Activated CD4-positive, alpha-beta T cell treated with anti-CD3 and anti-CD28 coated beads for 36 hours (primary cell): ENCODE data around the gene CERS2. TPM values are rescaled to one million over a fixed set of nuclear protein-coding genes. Genes with fewer than 3 reads are reported as not detected.
"Not testable (repeated sequence)": the region's sequence is repeated elsewhere in the genome, so short reads cannot be mapped to it uniquely, and the experiment has no call there.

Experiments
- ATAC-seq: fragments of 200-7000 bp; cut with Tn5 transposase; one replicate; pipeline ENCODE4 v1.10.0; 2021; ENCODE audit warnings: mild to moderate bottlenecking, moderate library complexity
- CTCF ChIA-PET: fragments of 350-600 bp; sonication (Branson Sonifier 250); formaldehyde crosslinking; loops from one replicate; lab custom pipeline; 2021; ENCODE audit warnings: antibody characterized with exemption; lab: Charles Lee
- POLR2A ChIA-PET: fragments of 350-600 bp; sonication (Branson Sonifier 250); formaldehyde crosslinking; loops from one replicate; lab custom pipeline; 2021; ENCODE audit warnings: antibody characterized with exemption, inconsistent platforms; lab: Charles Lee
- DNase-seq: peaks from one replicate; pipeline ENCODE4 v3.0.0-alpha.2; 2020
- H3K27ac Mint-ChIP-seq: one replicate; pipeline ENCODE4 v1.8.0; 2021; ENCODE audit warnings: mixed read lengths
- H3K27me3 Mint-ChIP-seq: one replicate; pipeline ENCODE4 v1.8.0; 2021; ENCODE audit warnings: mixed read lengths
- H3K36me3 Mint-ChIP-seq: one replicate; pipeline ENCODE4 v1.8.0; 2021; ENCODE audit warnings: low read depth, mixed read lengths
- H3K4me1 Mint-ChIP-seq: one replicate; pipeline ENCODE4 v1.8.0; 2021; ENCODE audit warnings: mixed read lengths
- H3K4me3 Mint-ChIP-seq: one replicate; pipeline ENCODE4 v1.8.0; 2021; ENCODE audit warnings: mild to moderate bottlenecking, moderate library complexity, mixed read lengths
- H3K9me3 Mint-ChIP-seq: one replicate; pipeline ENCODE4 v1.8.0; 2021; ENCODE audit warnings: low read depth, mixed read lengths
- intact Hi-C, 2 experiments: fragments of 100-400 bp; cut with DNase I in 1 of 2; cut with micrococcal nuclease in 1 of 2; formaldehyde crosslinking; loops; one replicate each; pipeline versions ENCODE4 v1.14.2 to v1.15.1; 2022 to 2024; cut with DNase I, micrococcal nuclease
- total RNA-seq, 2 experiments: library from RNA; stranded (reverse); gene quantifications; one replicate each; pipeline ENCODE4 v1.2.3, GENCODE V29; 2021

The CERS2 gene
- total RNA-seq, 2 experiments from 2014 or later = 134 to 151 TPM

DNA sequence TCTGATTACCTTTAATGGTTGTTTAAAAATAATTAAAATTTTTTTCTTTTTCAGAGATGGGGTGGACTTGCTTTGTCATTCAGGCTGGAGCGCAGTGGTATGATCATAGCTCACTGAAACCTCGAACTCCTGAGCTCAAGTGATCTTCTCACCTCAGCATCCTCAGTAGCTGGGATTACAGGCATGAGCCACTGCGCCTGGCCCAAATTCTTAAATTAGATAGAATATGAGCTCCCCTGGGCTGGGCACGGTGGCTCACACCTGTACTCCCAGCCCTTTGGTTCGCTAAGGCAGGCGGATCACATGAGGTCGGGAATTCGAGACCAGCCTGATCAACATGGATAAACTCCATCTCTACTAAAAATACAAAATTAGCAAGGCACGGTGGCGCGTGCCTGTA is 17.0 kb downstream of the CERS2 start:
- DNase-seq (no peak), ATAC-seq (peak; percentile 25)
- Mint-ChIP-seq H3K36me3 (peaks cover 51% of the 10 kb centered on the region), H3K9me3 (no peaks in the 10 kb centered on the region), H3K27me3 (no peaks in the 10 kb centered on the region), H3K4me3 (no peak overlapping the region), H3K4me1 (peaks cover 12% of the 10 kb centered on the region), H3K27ac (no peak overlapping the region)
- ChIA-PET CTCF (interaction anchor here (0.6 to 3.6 kb wide), 6 partner anchors 8 to 221 kb away, joined by 3 to 13 read pairs (median 4); partner anchors contain the start of genes MINDY1 and PRUNE1), POLR2A (interaction anchor here (0.6 to 1.6 kb wide), 2 partner anchors 9 to 16 kb away, joined by 3 to 4 read pairs; no protein-coding TSS in a partner anchor)
- intact Hi-C loops = no loop called here

DNA sequence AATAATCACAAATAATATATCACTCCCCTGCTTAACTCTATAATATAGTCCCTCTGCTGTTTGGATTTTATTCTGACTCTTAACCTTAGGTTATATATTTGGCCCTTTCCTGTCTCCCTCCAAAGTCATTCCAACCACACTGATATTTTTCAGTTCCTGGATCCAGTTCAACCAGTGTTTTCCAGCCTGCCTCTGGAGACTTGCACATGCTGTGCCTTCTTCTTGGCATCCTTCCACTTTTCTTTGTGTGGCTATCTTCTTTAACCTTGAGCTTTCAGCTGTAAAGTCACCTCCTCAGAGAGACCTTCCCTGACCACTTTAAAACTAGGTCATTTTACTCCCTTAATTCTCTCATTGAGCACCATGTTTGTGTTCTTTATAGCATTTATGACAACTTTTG is 19.4 kb downstream of the CERS2 start:
- Mint-ChIP-seq H3K27ac (no peak overlapping the region), H3K4me1 (peaks cover 6% of the 10 kb centered on the region), H3K36me3 (peaks cover 47% of the 10 kb centered on the region), H3K27me3 (no peaks in the 10 kb centered on the region), H3K4me3 (no peak overlapping the region), H3K9me3 (no peaks in the 10 kb centered on the region)
- intact Hi-C loops = no loop called here
- ATAC-seq (no peak), DNase-seq (no peak)
- ChIA-PET POLR2A (no interaction called here), CTCF (interaction anchor here (1.0 kb wide), 1 partner anchor 33 kb away, joined by 5 read pairs; no protein-coding TSS in a partner anchor)

- no peaks in the 10 kb centered on the region for H3K27me3 Mint-ChIP-seq
- ChIA-PET POLR2A (no interaction called here), CTCF (interaction anchor here (0.7 to 1.2 kb wide), 3 partner anchors 11 to 133 kb away, joined by 3 read pairs; no protein-coding TSS in a partner anchor)
- ATAC-seq (no peak), DNase-seq (no peak)
- no peak overlapping the region for H3K4me3 Mint-ChIP-seq
- H3K36me3 Mint-ChIP-seq = peaks cover 47% of the 10 kb centered on the region
- H3K4me1 Mint-ChIP-seq = peaks cover 6% of the 10 kb centered on the region
- H3K27ac Mint-ChIP-seq = no peak overlapping the region
- no peaks in the 10 kb centered on the region for H3K9me3 Mint-ChIP-seq
- intact Hi-C loops = no loop called here
Measured at GRCh38 chr1:150954708-150955107, 19.9 kb downstream of the CERS2 start.

DNA sequence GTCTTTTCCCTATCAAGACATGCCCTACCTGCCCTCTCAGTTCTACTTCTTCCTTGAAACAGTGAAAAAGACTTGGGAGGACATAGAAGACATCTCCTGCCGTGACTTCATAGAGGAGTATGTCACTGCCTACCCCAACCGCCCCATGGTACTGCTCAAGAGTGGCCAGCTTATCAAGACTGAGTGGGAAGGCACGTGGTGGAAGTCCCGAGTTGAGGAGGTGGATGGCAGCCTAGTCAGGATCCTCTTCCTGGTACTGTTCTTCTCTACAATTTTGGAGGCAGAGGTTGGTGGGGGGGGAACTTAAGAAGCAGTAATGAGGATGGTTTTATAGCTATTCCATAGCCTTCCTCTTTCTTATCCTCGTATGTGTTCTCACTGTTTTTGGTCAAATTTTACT is 29.8 kb downstream of the CERS2 start:
- POLR2A ChIA-PET = no interaction called here
- peaks cover 44% of the 10 kb centered on the region for H3K36me3 Mint-ChIP-seq

GRCh38 chr1:150931773-150932172 is 42.9 kb downstream of the CERS2 start:
- DNase-seq (no peak), ATAC-seq (no peak)
- no peak overlapping the region for H3K4me3 Mint-ChIP-seq
- peaks cover 5% of the 10 kb centered on the region for H3K9me3 Mint-ChIP-seq
- no peak overlapping the region for H3K27ac Mint-ChIP-seq
- CTCF ChIA-PET = interaction anchor here (0.6 kb wide), 1 partner anchor 64 kb away, joined by 4 read pairs; no protein-coding TSS in a partner anchor
- no peaks in the 10 kb centered on the region for H3K27me3 Mint-ChIP-seq
- intact Hi-C loops = no loop called here
- peaks cover 66% of the 10 kb centered on the region for H3K36me3 Mint-ChIP-seq
- peaks cover 17% of the 10 kb centered on the region for H3K4me1 Mint-ChIP-seq
- POLR2A ChIA-PET = no interaction called here

More for the DNA sequence above, 29.8 kb downstream of the CERS2 start:
- DNase-seq (no peak), ATAC-seq (no peak)
- CTCF ChIA-PET = no interaction called here
- intact Hi-C loops = no loop called here
- Mint-ChIP-seq H3K4me3 (no peak overlapping the region), H3K9me3 (no peaks in the 10 kb centered on the region), H3K27ac (no peak overlapping the region), H3K4me1 (no peaks in the 10 kb centered on the region), H3K27me3 (no peaks in the 10 kb centered on the region)

DNA sequence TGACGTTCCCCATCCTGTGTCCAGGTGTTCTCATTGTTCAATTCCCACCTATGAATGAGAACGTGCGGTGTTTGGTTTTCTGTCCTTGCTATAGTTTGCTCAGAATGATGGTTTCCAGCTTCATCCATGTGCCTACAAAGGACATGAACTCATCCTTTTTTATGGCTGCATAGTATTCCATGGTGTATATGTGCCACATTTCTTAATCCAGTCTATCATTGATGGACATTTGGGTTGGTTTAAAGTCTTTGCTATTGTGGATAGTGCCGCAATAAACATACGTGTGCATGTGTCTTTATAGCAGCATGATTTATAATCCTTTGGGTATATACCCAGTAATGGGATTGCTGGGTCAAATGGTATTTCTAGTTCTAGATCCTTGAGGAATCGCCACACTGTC is 45.9 kb downstream of the CERS2 start:
- H3K4me3 Mint-ChIP-seq, H3K27ac Mint-ChIP-seq, H3K9me3 Mint-ChIP-seq, ATAC-seq, CTCF ChIA-PET, POLR2A ChIA-PET, DNase-seq, H3K27me3 Mint-ChIP-seq: not testable (repeated sequence)
- intact Hi-C loops = loop anchor here (2.0 to 5.0 kb wide), 5 partner anchors 20 to 606 kb away; partner anchors contain the start of genes ENSA (in 1 of the 2), GABPB2 (in 1 of the 2), MCL1 (in 1 of the 2) and PRPF3 (in 1 of the 2)
- Mint-ChIP-seq H3K36me3 (peaks cover 52% of the 10 kb centered on the region), H3K4me1 (peaks cover 16% of the 10 kb centered on the region)

DNA sequence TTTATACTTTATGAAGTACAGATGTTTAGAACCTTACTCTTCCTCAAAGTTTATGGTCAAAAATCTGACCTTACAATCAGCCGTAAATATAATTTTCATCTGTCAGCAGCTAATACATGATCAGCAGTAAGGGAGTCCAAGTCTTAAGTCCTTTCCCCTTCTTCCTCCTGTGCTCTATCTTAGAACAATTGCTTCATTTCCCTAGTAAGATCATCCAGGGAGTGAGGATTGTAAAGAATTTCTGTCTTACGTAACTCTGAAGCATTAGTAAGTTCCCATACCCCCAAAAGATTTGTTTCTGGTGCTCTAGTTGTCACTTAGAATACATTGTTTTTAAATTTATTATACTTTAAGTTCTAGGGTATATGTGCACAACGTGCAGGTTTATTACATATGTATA is 46.3 kb downstream of the CERS2 start:
- H3K4me1 Mint-ChIP-seq = peaks cover 16% of the 10 kb centered on the region
- peaks cover 50% of the 10 kb centered on the region for H3K36me3 Mint-ChIP-seq
- ChIA-PET CTCF (interaction anchor here (1.6 kb wide), 1 partner anchor 51 kb away, joined by 7 read pairs; no protein-coding TSS in a partner anchor), POLR2A (no interaction called here)
- no peak for ATAC-seq
- no peak for DNase-seq
- H3K4me3 Mint-ChIP-seq = no peak overlapping the region
- no peaks in the 10 kb centered on the region for H3K27me3 Mint-ChIP-seq
- peaks cover 5% of the 10 kb centered on the region for H3K9me3 Mint-ChIP-seq
- intact Hi-C loops = loop anchor here (2.0 to 5.0 kb wide), 5 partner anchors 19 to 606 kb away; partner anchors contain the start of genes ENSA (in 1 of the 2), GABPB2 (in 1 of the 2), MCL1 (in 1 of the 2) and PRPF3 (in 1 of the 2)
- no peak overlapping the region for H3K27ac Mint-ChIP-seq

DNA sequence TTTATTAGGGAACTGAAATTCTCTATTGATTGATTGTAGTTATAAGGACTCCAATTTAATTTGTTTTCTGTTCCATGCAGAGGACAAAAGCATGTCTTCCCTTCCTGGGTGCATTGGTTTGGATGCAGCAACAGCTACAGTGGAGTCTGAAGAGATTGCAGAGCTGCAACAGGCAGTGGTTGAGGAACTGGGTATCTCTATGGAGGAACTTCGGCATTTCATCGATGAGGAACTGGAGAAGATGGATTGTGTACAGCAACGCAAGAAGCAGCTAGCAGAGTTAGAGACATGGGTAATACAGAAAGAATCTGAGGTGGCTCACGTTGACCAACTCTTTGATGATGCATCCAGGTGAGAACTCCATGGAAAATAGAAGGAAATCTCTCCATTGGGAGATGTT is 47.0 kb downstream of the CERS2 start:
- ATAC-seq (no peak), DNase-seq (no peak)
- ChIA-PET POLR2A (no interaction called here), CTCF (interaction anchor here (0.7 to 1.6 kb wide), 3 partner anchors 12 to 52 kb away, joined by 3 to 7 read pairs (median 3); no protein-coding TSS in a partner anchor)
- peak overlapping the region; percentile 89 for H3K4me3 Mint-ChIP-seq
- H3K27me3 Mint-ChIP-seq = no peaks in the 10 kb centered on the region
- intact Hi-C loops = loop anchor here (2.0 to 5.0 kb wide), 7 partner anchors 19 to 605 kb away; partner anchors contain the start of genes CDC42SE1 (in 1 of the 2), ENSA (in 1 of the 2), GABPB2 (in 1 of the 2) and MCL1 (in 1 of the 2)
- H3K27ac Mint-ChIP-seq = no peak overlapping the region
- H3K4me1 Mint-ChIP-seq = peaks cover 21% of the 10 kb centered on the region
- H3K9me3 Mint-ChIP-seq = peaks cover 5% of the 10 kb centered on the region
- peaks cover 48% of the 10 kb centered on the region for H3K36me3 Mint-ChIP-seq

- Mint-ChIP-seq H3K9me3 (no peaks in the 10 kb centered on the region), H3K4me1 (peaks cover 29% of the 10 kb centered on the region), H3K36me3 (peaks cover 36% of the 10 kb centered on the region), H3K27ac (peak within 1 kb of the TSS; percentile 96), H3K27me3 (no peaks in the 10 kb centered on the region), H3K4me3 (peak within 1 kb of the TSS; percentile 89)
- ChIA-PET CTCF (interaction anchor here (0.5 to 1.6 kb wide), 3 partner anchors 14 to 81 kb away, joined by 3 read pairs; no protein-coding TSS in a partner anchor), POLR2A (interaction anchor here (1.4 kb wide), 1 partner anchor 361 kb away, joined by 9 read pairs; no protein-coding TSS in a partner anchor)
- ATAC-seq = peak; percentile 89
- intact Hi-C loops = loop anchor here (1.0 to 5.0 kb wide), 14 partner anchors 48 to 604 kb away; partner anchors contain the start of genes ARNT (in 2 of the 2), CDC42SE1 (in 1 of the 2), CERS2 (in 1 of the 2) and ENSA (in 1 of the 2)
- DNase-seq = peak; percentile 97
Measured at GRCh38 chr1:150926097-150926741, 48.4 kb downstream of the CERS2 start, which contains the start of gene SETDB1. TSS of gene SETDB1 (plus strand) at chr1:150926363. CDS start at chr1:150927715, 1,352 bp downstream.

GRCh38 chr1:150925080-150925479 is 49.6 kb downstream of the CERS2 start:
- intact Hi-C loops = loop anchor here (5.0 kb wide), 4 partner anchors 147 to 603 kb away; partner anchors contain the start of genes ENSA (in 1 of the 2), GABPB2 (in 1 of the 2), MCL1 (in 1 of the 2) and PRPF3 (in 1 of the 2)
- DNase-seq (peak; percentile 40), ATAC-seq (no peak)
- peaks cover 29% of the 10 kb centered on the region for H3K4me1 Mint-ChIP-seq
- H3K4me3 Mint-ChIP-seq = peak overlapping the region; percentile 89
- ChIA-PET POLR2A (interaction anchor here (1.4 kb wide), 1 partner anchor 360 kb away, joined by 9 read pairs; no protein-coding TSS in a partner anchor), CTCF (interaction anchor here (1.6 kb wide), 1 partner anchor 80 kb away, joined by 3 read pairs; no protein-coding TSS in a partner anchor)
- H3K9me3 Mint-ChIP-seq = no peaks in the 10 kb centered on the region
- no peaks in the 10 kb centered on the region for H3K27me3 Mint-ChIP-seq
- peak overlapping the region; percentile 96 for H3K27ac Mint-ChIP-seq
- peaks cover 26% of the 10 kb centered on the region for H3K36me3 Mint-ChIP-seq
